ENCODE measurements around the gene CENATAC.
"Not testable (repeated sequence)": the region's sequence is repeated elsewhere in the genome, so short reads cannot be mapped to it uniquely, and the experiment has no call there.

The CENATAC gene

GRCh38 chr11:118997627-118998387 is at the start of gene CENATAC:
Gene CENATAC (plus strand): TSS chr11:118998138. CDS start chr11:118998198, 60 bp downstream.
- DNase-seq = peak; percentile 97 to 99

DNA sequence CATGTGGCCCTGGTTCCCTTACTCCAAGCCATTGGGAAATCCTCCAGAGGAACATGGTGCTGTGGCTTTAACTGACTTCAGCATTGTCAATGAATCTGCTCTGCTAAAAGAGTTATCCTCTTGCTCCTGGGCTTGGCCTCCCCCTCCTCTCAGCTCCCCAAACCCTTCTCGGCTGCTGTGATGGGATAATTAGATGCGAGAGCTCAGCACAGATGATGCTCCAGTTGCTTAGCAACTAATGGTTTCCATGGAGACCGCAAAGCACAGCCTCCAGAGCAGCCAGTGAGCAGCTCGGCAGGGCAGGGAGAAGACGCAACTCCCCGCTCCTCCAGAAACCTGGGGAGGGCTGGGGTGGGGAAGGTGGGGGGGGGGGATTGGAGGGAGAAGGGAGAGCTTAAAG is 44.7 kb upstream of the CENATAC start:
- no peak for DNase-seq

GRCh38 chr11:118953976-118954375 is 44.0 kb upstream of the CENATAC start:
- DNase-seq = not testable (repeated sequence)

- DNase-seq = peak; percentile 92 to 94
Measured at GRCh38 chr11:118956094-118956846, 41.7 kb upstream of the CENATAC start, which contains the start of gene UPK2. Gene UPK2 (plus strand): TSS chr11:118956298. CDS start chr11:118956351, 53 bp downstream.

GRCh38 chr11:118956847-118957469 is 41.0 kb upstream of the CENATAC start:
- no peak for DNase-seq

DNA sequence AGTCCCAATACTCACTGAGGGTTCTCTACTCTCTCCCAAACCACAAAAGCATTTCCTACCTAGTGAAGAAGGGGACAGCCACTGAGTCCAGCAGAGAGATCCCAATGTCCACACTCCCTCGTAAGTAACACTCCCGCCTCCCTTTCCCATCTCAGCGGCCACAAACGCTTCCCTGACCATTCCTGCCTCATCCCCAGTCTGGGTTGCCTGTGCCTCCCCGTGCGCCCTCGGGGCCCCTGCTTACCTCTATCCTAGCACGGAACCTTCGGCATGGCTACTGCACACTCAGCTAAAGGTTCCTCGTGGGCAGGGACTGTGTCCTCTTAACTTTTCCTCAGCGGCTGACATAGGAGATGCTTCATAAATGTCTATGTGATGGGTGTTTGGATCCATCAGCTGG is 40.4 kb upstream of the CENATAC start:
- no peak for DNase-seq

- no peak for DNase-seq
Measured at GRCh38 chr11:118957968-118958367, 40.0 kb upstream of the CENATAC start.

DNA sequence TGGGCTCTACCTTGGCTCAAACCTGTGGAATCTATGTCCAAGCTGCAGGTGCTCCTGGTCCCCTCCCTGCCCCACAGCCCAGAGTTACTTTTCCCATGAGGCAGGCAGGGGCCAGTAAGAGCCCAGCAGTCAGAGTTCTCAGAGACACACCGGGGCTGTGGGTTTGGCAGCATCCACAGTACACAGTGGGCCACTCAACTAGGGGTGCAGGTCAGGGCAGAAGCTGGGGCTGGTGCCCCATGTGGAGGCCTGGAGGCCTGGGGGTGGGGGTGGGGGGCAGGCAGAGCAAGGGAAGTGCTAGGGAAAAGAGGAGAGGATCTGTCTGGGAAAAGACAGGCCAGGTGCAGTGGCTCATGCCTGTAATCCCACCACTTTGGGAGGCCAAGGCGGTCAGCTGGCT is 39.4 kb upstream of the CENATAC start:
- no peak for DNase-seq

GRCh38 chr11:118961189-118961588 is 36.7 kb upstream of the CENATAC start:
- DNase-seq = no peak

DNA sequence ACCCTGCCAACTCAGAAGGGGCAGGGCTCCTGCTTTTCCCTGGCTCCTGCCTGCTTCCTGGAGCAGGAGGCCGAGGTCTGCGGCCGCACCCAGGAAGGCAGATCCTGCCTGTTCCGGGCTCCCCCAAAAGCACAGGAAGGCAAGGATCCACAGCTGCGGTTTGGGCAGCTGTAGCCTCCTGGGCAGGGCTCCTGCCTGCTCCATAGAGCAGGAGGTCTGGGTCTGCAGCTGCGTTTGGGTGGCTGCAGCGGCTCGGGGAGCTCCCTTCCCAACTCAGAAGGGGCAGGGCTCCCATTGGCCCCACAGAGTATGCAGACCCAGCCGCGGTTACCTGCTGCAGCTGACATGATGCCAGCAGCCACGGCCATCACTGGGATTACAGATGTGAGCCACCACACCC is 36.3 kb upstream of the CENATAC start:
- no peak for DNase-seq

GRCh38 chr11:118969508-118969907 is 28.4 kb upstream of the CENATAC start:
- not testable (repeated sequence) for DNase-seq

GRCh38 chr11:118971646-118972045 is 26.3 kb upstream of the CENATAC start, which contains the start of gene FOXR1:
Gene FOXR1 (plus strand): TSS chr11:118971761. CDS start chr11:118971932, 171 bp downstream.
- DNase-seq = no peak

DNA sequence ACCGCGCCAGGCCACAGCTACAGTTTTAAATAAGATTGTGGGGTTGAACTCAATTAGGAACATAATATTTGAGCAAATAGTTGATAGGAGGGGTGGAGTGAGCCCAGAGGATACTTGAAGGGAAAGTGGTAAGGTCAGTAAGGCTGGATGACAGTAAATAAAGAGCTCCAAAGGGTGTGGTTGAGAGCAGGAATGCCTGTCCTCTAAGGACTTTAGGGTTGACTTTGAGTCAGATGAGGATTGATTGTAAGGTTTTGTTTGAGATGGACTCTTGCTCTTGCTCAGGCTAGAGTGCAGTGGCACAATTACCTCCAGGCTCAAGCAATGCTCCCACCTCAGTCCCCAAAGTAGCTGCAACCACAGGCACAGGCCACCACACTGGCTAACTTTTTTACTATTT is 24.0 kb upstream of the CENATAC start:
- no peak for DNase-seq

GRCh38 chr11:118975771-118976709 is 21.9 kb upstream of the CENATAC start:
- DNase-seq = no peak

- DNase-seq = no peak
Measured at GRCh38 chr11:118979434-118979833, 18.5 kb upstream of the CENATAC start.

DNA sequence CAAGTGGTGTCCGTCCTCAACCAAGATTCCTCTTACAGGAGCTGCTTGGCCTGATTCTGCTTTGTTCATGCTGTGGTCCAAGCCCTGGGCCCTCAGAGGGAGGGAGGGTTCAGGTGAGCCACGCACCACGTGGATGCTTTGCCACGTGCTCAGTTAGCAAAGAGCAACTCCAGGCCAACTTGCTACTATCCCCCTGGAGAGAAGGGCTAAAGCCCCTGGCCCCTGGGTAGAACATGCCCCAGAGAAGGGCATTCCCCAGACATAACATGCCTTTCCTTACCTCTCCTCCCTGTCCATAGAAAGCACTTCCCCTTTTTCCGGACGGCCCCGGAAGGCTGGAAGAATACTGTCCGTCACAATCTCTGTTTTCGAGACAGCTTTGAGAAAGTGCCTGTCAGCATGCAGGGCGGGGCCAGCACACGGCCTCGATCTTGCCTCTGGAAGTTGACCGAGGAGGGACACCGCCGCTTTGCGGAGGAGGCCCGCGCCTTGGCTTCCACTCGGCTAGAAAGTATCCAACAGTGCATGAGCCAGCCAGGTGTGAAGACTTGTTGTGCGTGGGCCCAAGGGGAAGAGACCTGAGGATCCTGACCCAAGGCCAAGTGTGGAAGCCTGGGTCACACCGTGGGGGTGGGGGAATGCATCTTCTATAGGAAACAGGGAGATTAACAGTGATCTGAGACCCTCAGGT is 17.6 kb upstream of the CENATAC start:
- no peak for DNase-seq

GRCh38 chr11:118984337-118984736 is 13.6 kb upstream of the CENATAC start:
- not testable (repeated sequence) for DNase-seq

GRCh38 chr11:118984825-118985224 is 13.1 kb upstream of the CENATAC start:
- DNase-seq = no peak

GRCh38 chr11:118988280-118988679 is 9.7 kb upstream of the CENATAC start:
- no peak for DNase-seq

DNA sequence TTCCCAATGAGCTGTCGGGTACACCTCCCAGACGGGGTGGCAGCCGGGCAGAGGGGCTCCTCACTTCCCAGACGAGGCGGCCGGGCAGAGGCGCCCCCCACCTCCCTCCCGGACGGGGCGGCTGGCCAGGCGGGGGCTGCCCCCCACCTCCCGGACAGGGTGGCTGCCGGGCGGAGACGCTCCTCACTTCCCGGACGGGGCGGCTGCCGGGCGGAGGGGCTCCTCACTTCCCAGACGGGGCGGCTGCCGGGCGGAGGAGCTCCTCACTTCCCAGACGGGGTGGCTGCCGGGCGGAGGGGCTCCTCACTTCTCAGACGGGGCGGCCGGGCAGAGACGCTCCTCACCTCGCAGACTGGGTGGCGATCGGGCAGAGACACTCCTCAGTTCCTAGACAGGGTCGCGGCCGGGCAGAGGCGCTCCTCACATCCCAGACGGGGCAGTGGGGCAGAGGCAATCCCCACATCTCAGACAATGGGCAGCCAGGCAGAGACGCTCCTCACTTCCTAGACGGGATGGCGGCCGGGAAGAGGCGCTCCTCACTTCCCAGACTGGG is 6.4 kb upstream of the CENATAC start:
- not testable (repeated sequence) for DNase-seq

DNA sequence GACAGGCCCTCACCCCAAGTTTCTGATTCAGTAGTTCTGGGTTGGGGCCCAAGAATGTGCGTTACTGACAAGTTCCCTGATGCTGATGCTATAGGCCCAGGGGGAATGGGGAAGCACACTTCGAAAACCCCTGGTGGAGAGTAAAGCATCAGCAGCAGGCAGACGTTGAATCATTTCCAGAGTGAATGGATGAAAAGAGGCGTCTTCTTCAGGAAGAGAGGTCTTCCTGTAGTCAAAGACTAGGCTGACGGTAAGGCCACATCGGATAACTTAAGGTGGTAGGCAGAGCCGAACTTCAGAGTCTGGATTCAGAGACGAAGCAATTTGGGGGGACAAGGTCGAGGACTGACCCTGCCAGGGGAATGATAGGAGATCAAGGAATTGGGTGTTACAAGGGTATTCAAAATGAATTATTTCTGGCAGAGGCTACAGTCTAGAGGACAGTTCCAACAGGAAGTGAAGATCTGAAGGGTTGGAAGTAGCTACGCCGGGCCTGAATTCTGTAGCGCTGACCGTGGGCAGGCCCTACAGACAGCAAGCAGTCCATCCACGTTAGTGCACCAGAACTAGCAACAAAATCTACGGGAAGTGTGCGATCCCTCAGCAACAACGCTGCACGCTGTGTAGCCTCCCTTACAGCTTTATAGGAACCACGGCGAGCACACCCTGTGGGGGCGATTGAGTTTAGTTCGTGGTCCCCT is 862 bp upstream of the CENATAC start:
- peak; percentile 61 to 63 for DNase-seq

Measured in activated T-cell treated with anti-CD3 and anti-CD28 coated beads, Interleukin-2, amount 50 U/mL, for 48 hours (primary cell).